GM12864 (cell line): ENCODE measurements around the gene NAIF1.
"Not testable (repeated sequence)": the region's sequence is repeated elsewhere in the genome, so short reads cannot be mapped to it uniquely, and the experiment has no call there.

Experiments
- DNase-seq: peaks from one replicate; pipeline ENCODE4 v3.0.0-alpha.2; 2011; ENCODE audit warnings: low read depth
- H3K4me3 ChIP-seq: 2 replicates; pipeline ENCODE4 v1.5.1; 2011; ENCODE audit warnings: mild to moderate bottlenecking, low read depth, low read length, control low read depth
- CTCF ChIP-seq: IDR thresholded peaks from 2 replicates; pipeline ENCODE4 v1.5.1; 2011; ENCODE audit warnings: low read depth, mild to moderate bottlenecking, moderate library complexity, low read length, control low read depth, inconsistent platforms; ENCODE audit errors: missing control alignments

NAIF1 gene

DNA sequence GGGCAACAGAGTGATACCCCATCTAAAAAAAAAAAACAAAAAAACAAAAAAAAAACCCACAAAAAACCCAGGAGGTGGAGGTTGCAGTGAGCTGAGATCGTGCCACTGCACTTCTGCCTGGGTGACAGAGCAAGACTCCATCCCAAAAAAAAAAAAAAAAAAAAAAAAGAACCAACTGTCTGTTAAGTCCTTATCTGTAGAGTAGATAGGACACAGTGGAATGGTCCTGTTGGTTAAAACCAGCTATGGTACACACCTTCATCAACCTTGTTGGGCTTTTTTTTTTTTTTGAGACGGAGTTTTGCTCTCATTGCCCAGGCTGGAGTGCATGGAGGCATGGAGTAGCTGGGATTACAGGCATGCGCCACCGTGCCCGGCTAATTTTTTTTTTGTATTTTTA lies 13.1 kb upstream of the NAIF1 start:
- TF ChIP-seq CTCF, result no peak
- H3K4me3 ChIP-seq, result no peak overlapping the region

DNA sequence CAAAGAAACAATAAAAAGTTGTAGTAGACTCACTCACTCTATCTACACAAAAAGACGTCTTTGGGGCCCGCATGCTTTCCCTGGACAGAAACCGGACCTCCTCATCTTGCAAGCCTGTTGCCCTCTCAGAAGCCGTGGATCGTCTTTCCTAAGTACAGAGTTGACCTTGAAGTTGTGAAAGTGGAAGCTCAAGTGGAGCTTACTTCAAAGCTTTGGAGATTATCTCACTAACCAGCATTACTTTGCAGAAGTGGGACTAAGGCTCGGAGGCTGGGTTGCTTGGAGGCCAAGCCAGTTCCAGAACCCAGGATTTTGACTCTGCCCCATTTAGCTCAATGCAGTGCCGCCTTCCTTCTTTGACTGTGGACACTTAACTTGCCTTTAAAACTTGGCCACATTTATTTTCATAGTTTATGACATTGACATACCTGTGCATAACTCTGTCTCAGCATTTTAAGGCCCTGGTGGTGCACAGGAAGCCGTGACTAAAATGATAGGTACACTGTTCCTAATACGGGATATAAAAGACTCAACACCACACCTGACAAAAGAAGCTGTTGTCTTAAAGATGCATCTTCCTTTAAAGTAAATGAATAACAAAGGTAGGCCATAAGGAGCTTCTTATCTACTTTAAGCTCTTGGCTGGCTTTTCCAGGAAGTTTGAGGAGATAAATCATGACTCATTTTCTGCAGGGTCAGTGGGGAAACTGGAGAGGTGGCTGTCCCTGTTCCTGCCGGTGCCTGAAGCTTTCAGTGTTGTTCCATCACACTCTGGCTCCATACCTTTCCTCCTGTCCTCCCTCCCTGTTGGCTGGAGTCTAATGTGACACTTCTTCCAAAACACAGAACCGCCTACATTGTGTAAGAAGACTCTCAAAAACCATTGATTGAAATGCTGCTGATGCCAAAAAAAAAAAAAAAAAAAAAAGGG lies 11.6 kb upstream of the NAIF1 start:
- H3K4me3 ChIP-seq, result no peak overlapping the region
- no peak for TF ChIP-seq CTCF
- DNase-seq, result no peak

More for the DNA sequence above, 13.1 kb upstream of the NAIF1 start:
- no peak for DNase-seq

GRCh38 chr9:128077847-128078503 lies 10.9 kb upstream of the NAIF1 start:
- H3K4me3 ChIP-seq, result no peak overlapping the region
- no peak for DNase-seq
- TF ChIP-seq CTCF, result no peak

DNA sequence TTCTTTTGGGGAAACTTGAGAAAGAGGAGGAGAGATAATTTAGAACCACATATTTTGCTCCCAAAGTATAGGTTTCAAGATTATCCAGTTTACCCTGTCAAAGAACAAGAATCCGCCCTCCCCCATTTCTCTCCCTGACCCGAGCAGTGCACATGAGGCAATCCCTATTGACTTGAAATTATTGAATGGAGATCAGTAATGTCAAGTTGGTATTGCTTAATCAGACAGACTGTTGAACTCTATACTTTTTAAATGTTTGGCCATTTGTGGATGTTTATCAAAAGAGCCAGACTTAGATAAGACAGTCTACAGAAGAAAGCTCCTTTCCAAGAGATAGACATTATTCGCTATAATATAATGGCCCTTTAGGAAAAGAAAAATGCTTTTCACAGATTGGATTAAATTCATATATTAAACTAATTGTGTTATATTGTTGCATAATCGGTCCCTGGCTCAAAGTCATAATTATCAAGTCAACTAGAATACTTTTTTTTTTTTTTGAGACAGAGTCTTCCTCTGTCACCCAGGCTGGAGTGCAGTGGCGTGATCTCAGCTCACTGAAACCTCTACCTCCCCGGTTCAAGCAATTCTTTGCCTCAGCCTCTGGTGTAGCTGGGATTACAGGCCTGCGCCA lies 6.2 kb upstream of the NAIF1 start:
- H3K4me3 ChIP-seq, result no peak overlapping the region; the same call in 1 of the 2 replicates
- TF ChIP-seq CTCF, result no peak
- DNase-seq, result no peak

DNA sequence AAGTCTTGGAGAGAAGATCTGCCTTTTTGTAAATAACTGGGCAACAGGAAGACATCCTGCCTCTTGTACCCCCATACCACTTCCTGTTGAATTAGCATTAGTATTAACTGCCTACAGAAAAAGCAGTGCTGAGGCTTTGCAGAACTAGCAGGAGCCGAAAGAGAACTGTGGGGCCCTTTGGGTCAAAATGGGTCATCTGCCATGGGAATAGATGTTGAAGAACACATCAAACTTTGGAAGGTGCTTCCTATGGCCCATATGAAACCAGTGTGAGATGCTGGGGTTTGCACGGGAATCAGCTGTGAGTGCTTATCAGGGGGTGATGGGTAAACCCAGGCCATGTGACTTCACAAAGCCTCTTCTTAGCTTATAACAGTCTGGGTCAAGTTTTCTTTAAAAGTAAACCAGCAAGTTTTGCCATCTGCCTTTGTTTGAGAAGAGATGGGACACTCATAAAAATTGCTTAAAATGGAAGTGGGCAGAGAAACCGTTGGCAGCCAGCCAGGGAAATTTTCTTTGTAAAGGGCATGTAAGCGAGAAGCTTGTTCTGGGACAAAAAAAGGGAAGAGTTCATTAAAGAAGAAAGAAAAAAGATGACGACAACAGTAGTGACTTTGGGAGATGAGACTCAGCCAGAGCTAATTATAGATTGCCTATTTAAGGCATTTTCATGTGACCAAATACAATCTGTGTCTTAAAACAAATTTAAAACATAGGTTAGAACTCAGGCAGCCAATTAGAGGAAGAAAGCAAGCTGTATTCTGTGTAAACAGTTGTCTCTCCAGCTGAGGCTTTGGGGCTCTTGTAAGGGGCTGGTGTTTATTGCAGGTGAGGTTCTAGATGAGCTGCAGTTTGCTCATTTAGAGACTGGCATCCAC lies 5.3 kb upstream of the NAIF1 start:
- TF ChIP-seq CTCF, result no peak
- DNase-seq, result peak; percentile 49
- peak overlapping the region; percentile 3; the same call in 1 of the 2 replicates for H3K4me3 ChIP-seq

DNA sequence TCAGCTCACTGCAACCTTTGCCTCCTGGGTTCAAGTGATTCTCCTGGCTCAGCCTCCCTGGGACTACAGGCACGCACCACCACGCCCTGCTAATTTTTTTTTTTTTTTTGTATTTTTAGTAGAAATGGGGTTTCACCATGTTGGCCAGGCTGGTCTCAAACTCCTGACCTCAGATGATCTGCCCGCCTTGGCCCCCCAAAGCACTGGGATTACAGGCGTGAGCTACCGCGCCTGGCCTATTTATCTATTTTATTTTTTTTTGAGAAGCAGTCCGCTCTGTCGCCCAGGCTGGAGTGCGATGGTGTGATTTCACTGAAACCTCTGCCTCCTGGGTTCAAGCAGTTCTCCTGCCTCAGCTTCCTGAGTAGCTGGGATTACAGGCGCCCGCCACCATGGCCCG lies 4.4 kb upstream of the NAIF1 start:
- H3K4me3 ChIP-seq, DNase-seq: not testable (repeated sequence)
